Natural killer cell (primary cell): Measurements from ENCODE around the gene SLC9A4. TPM values are rescaled to one million over a fixed set of nuclear protein-coding genes. Genes with fewer than 3 reads are reported as not detected.

ENCODE experiments used
- ATAC-seq, 3 donors: fragments of 150-1000 bp in 2 of 3; fragments of 200-7000 bp in 1 of 3; cut with Tn5 transposase; 1 replicate in 1 of 3; 2 replicates in 2 of 3; pipeline ENCODE4 v1.10.0; 2021; ENCODE audit warnings: mild to moderate bottlenecking in 2 of 3, moderate library complexity in 2 of 3
- DNase-seq, 2 donors: peaks; one replicate each; pipeline versions ENCODE4 v3.0.0 to v3.0.0-alpha.2; 2013 to 2021; ENCODE audit warnings: mixed read lengths in 1 of 2
- H3K27ac ChIP-seq: one replicate; pipeline ENCODE4 v1.5.1; 2013; ENCODE audit warnings: mild to moderate bottlenecking, low read length
- H3K27me3 ChIP-seq: one replicate; pipeline ENCODE4 v1.6.1; 2013; ENCODE audit warnings: low read length; ENCODE audit not compliant: control insufficient read depth, insufficient read depth
- H3K36me3 ChIP-seq: one replicate; pipeline ENCODE4 v1.6.1; 2013; ENCODE audit warnings: low read length; ENCODE audit not compliant: control insufficient read depth, insufficient read depth
- H3K4me1 ChIP-seq: one replicate; pipeline ENCODE4 v1.6.1; 2013; ENCODE audit warnings: low read length; ENCODE audit not compliant: control insufficient read depth, insufficient read depth
- H3K4me3 ChIP-seq: one replicate; pipeline ENCODE4 v1.5.1; 2013; ENCODE audit warnings: low read length
- H3K9me3 ChIP-seq: one replicate; pipeline ENCODE4 v1.6.1; 2013; ENCODE audit warnings: low read length; ENCODE audit not compliant: control insufficient read depth, insufficient read depth
- H3K27ac Mint-ChIP-seq, 2 donors: one replicate each; pipeline ENCODE4 v1.8.0; 2022; ENCODE audit warnings: mild to moderate bottlenecking in 2 of 2, mixed read lengths in 2 of 2, moderate library complexity in 1 of 2
- H3K27me3 Mint-ChIP-seq, 2 donors: one replicate each; pipeline ENCODE4 v1.8.0; 2022; ENCODE audit warnings: low read depth in 2 of 2, mixed read lengths in 2 of 2
- H3K36me3 Mint-ChIP-seq: one replicate; pipeline ENCODE4 v1.8.0; 2022; ENCODE audit warnings: mixed read lengths
- H3K4me1 Mint-ChIP-seq, 2 donors: one replicate each; pipeline ENCODE4 v1.8.0; 2022; ENCODE audit warnings: mixed read lengths in 2 of 2
- H3K4me3 Mint-ChIP-seq: one replicate; pipeline ENCODE4 v1.8.0; 2022; ENCODE audit warnings: mild to moderate bottlenecking, moderate library complexity, mixed read lengths
- H3K9me3 Mint-ChIP-seq, 2 donors: one replicate each; pipeline ENCODE4 v1.8.0; 2022; ENCODE audit warnings: mixed read lengths in 2 of 2
- WGBS: methylation state at CpG from one replicate; pipeline ENCODE4 v1.1.7; 2013; ENCODE audit warnings: missing lambda C conversion rate; ENCODE audit not compliant: insufficient coverage; 5-methylcytosine and 5-hydroxymethylcytosine counted together
- intact Hi-C: fragments of 100-400 bp; cut with micrococcal nuclease; formaldehyde crosslinking; loops from one replicate; pipeline ENCODE4 v1.14.2; 2022
- total RNA-seq, 4 donors: library from RNA; stranded (reverse); fragments of 120-200 nt in 1 of 4; gene quantifications; one replicate each; pipeline versions ENCODE4 v1.2.3 to v1.2.4, GENCODE V29; 2013 to 2022
- TF ChIP-seq, protein P1 (sequence below): fragments of 200-600 bp; IDR thresholded peaks from one replicate; pipeline ENCODE4 v1.8.0; 2022; ENCODE audit warnings: antibody characterized with exemption

SLC9A4 gene
- total RNA-seq, 3 donors from 2014 or later (not counting 1 experiment from before 2014, with no cell fraction given): 0.19 to 0.38 TPM; not detected in 1

DNA sequence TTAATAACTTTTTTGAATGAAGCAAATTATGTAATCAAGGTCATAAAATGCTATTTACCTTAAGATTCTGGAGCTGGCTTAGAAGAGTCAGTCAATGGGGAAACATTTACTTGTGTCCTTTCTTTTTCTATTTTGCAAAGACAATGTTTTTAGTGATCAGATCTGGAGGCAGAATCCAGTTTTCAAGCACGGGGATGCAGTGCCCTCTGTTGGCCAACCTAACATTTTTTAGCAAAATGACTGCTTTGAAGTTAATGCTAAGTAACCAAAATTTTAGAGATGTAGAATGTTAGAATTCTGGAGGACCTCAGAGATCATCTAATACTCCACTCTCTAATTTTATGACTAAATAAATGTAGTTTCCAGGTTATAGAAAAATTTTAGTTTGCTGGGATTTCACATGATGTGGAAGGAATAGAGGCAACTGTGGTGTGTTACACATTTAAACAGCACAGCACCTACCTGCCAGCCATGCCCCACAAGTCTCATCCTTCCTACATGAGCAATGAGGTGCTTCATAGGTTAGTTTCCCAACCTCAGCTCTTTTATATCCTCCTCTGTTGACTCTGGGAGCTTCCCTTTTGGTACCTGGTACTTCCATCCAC is 23.6 kb upstream of the SLC9A4 start:
- peaks cover 33% of the 10 kb centered on the region for H3K36me3 Mint-ChIP-seq
- ATAC-seq (peak in 2 of 3 donors; percentile 64 to 80), DNase-seq (peak; percentile 55 to 77)
- TF ChIP-seq, protein P1, sequence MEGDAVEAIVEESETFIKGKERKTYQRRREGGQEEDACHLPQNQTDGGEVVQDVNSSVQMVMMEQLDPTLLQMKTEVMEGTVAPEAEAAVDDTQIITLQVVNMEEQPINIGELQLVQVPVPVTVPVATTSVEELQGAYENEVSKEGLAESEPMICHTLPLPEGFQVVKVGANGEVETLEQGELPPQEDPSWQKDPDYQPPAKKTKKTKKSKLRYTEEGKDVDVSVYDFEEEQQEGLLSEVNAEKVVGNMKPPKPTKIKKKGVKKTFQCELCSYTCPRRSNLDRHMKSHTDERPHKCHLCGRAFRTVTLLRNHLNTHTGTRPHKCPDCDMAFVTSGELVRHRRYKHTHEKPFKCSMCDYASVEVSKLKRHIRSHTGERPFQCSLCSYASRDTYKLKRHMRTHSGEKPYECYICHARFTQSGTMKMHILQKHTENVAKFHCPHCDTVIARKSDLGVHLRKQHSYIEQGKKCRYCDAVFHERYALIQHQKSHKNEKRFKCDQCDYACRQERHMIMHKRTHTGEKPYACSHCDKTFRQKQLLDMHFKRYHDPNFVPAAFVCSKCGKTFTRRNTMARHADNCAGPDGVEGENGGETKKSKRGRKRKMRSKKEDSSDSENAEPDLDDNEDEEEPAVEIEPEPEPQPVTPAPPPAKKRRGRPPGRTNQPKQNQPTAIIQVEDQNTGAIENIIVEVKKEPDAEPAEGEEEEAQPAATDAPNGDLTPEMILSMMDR: peak; percentile 78
- H3K9me3 ChIP-seq: no peaks in the 10 kb centered on the region
- H3K27ac ChIP-seq: no peak overlapping the region
- intact Hi-C loops: loop anchor here (1.0 to 5.0 kb wide), 4 partner anchors 147 to 565 kb away; no protein-coding TSS in a partner anchor
- no peaks in the 10 kb centered on the region for H3K9me3 Mint-ChIP-seq
- no peak overlapping the region for H3K4me3 Mint-ChIP-seq
- H3K4me1 ChIP-seq: peaks cover 11% of the 10 kb centered on the region
- H3K27me3 ChIP-seq: no peaks in the 10 kb centered on the region
- WGBS: 0% methylated on average over 1 of the region's 1 CpG
- peak overlapping the region; percentile 29 to 31 for H3K27ac Mint-ChIP-seq
- H3K27me3 Mint-ChIP-seq: no peaks in the 10 kb centered on the region
- no peak overlapping the region for H3K4me3 ChIP-seq
- peaks cover 82% of the 10 kb centered on the region for H3K36me3 ChIP-seq
- peaks cover 24% of the 10 kb centered on the region in 2 donors for H3K4me1 Mint-ChIP-seq

DNA sequence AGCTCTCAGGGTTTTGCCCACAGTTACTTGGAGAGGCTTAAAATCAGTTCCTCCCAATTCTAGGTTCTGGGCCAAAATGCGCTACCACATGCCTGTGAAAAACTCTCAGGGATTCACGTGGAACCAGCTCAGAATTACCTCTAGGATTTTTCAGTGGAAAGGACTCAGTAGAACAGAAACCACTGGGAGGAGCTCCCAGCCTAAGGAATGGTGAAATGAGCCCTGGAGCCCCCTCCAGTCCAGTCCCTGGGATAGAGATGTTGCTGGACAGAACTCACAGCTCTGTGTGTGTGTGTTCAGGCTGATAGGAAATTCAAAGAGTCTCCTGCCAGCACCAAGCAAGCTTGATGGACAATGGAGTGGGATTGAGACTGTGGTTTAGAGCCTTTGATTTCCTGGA is 21.1 kb upstream of the SLC9A4 start:
- peaks cover 29% of the 10 kb centered on the region for H3K36me3 Mint-ChIP-seq
- intact Hi-C loops: no loop called here
- no peak for ATAC-seq
- Histone ChIP-seq H3K27me3 (no peaks in the 10 kb centered on the region), H3K4me3 (no peak overlapping the region), H3K9me3 (no peaks in the 10 kb centered on the region), H3K4me1 (peaks cover 14% of the 10 kb centered on the region), H3K36me3 (peaks cover 58% of the 10 kb centered on the region), H3K27ac (no peak overlapping the region)
- H3K27me3 Mint-ChIP-seq: no peaks in the 10 kb centered on the region
- TF ChIP-seq, protein P1: no peak
- peaks cover 35 to 40% of the 10 kb centered on the region in 2 donors for H3K4me1 Mint-ChIP-seq
- peak overlapping the region; percentile 50 to 56 for H3K27ac Mint-ChIP-seq
- 88% methylated on average over 2 of the region's 2 CpGs for WGBS
- no peaks in the 10 kb centered on the region for H3K9me3 Mint-ChIP-seq
- H3K4me3 Mint-ChIP-seq: no peak overlapping the region
- DNase-seq: no peak

DNA sequence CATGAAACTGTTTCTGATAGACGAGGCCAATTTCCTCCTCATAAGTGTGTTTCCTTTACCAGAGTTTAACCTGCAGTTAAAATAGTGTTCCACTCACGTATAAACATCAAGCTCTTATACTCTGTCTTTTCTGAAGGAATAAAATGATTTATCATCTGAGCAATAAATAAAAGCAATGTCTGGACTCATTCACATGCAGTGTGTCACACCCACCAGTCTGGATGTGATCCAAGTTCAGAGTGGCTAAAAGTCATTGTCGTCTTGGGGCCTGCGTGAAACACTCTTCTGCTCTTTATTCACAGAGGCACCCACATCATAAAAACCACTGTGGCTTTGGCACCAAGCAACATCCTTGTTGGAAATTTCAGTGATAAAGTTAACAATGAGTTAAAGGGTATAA is 19.5 kb upstream of the SLC9A4 start:
- Mint-ChIP-seq H3K27me3 (no peaks in the 10 kb centered on the region), H3K27ac (peak overlapping the region; percentile 78 to 85), H3K4me3 (no peak overlapping the region), H3K4me1 (peaks cover 35 to 40% of the 10 kb centered on the region in 2 donors), H3K36me3 (peaks cover 29% of the 10 kb centered on the region), H3K9me3 (no peaks in the 10 kb centered on the region)
- H3K4me3 ChIP-seq: no peak overlapping the region
- intact Hi-C loops: no loop called here
- no peak for DNase-seq
- peaks cover 14% of the 10 kb centered on the region for H3K4me1 ChIP-seq
- H3K9me3 ChIP-seq: no peaks in the 10 kb centered on the region
- ATAC-seq: no peak
- H3K36me3 ChIP-seq: peaks cover 46% of the 10 kb centered on the region
- H3K27ac ChIP-seq: no peak overlapping the region
- WGBS: 23% methylated on average over 4 of the region's 4 CpGs
- TF ChIP-seq, protein P1: no peak
- no peaks in the 10 kb centered on the region for H3K27me3 ChIP-seq
